Globus pallidus (tissue), 1 donor: ENCODE measurements around the gene KNG1.
"Not testable (repeated sequence)": the region's sequence is repeated elsewhere in the genome, so short reads cannot be mapped to it uniquely, and the experiment has no call there.

Experiments used
- DNase-seq: peaks from one replicate; pipeline ENCODE4 v3.0.0-alpha.2; 2015; ENCODE audit warnings: low spot score

Gene KNG1

DNA sequence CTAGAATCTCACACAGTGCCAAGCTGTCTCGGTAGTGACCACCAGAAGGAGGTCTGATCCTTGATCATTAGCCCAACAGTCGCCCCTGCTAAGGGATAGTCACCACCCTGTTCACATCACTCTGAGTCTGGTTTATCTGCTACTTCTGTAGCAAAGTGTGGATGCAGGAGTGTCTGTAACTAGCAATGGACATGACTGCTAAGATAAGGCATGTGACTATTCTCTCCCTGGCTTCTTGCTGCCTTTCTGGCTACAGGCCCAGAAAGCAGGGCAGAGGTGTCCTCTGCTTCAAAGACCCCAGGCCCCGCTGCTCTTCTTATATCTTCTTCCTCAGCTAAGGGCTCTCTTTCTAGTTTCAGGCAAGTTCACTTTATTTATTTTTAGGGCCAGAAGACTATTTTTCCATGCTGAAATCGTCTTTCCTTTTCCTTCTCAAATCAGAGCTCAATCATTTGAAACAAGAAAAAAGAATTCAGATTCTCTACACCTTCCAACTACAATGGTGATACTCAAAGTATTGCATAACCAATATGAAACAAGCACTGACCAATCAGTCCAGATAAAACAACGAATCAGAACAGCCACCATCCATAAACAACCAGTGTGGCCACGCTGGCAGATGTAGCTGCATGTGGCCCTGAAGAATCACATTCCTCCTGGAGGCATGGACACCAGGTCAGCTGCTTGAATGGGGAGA lies 8.0 kb upstream of the KNG1 start:
- no peak for DNase-seq

- DNase-seq, result not testable (repeated sequence)
Measured at GRCh38 chr3:186710694-186711093, 6.5 kb upstream of the KNG1 start.

DNA sequence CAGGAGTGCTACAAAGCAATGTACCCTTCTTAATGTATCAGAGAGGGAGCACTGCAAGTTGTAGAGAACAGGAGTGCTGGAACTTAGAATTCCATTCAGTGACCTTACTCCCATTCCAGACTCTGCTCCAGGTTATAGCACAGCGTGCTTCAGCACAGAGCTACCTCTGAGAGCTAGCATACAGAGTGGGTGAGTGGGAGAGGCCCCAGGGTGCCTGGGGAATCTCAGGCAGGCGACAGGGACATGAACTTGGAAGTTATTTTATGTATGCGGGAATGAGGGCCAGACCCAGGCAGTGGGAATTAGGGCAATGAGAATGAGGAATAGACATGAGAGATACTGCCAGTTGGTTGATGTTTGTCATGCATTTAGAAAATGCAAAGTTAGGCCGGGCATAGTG lies 3.7 kb upstream of the KNG1 start:
- DNase-seq, result no peak

GRCh38 chr3:186719945-186720739 lies 3.0 kb downstream of the KNG1 start:
- no peak for DNase-seq

GRCh38 chr3:186722457-186722856 lies 5.3 kb downstream of the KNG1 start:
- no peak for DNase-seq

GRCh38 chr3:186724911-186725310 lies 7.8 kb downstream of the KNG1 start:
- no peak for DNase-seq

- no peak for DNase-seq
Measured at GRCh38 chr3:186732169-186732766, 15.1 kb downstream of the KNG1 start.

DNA sequence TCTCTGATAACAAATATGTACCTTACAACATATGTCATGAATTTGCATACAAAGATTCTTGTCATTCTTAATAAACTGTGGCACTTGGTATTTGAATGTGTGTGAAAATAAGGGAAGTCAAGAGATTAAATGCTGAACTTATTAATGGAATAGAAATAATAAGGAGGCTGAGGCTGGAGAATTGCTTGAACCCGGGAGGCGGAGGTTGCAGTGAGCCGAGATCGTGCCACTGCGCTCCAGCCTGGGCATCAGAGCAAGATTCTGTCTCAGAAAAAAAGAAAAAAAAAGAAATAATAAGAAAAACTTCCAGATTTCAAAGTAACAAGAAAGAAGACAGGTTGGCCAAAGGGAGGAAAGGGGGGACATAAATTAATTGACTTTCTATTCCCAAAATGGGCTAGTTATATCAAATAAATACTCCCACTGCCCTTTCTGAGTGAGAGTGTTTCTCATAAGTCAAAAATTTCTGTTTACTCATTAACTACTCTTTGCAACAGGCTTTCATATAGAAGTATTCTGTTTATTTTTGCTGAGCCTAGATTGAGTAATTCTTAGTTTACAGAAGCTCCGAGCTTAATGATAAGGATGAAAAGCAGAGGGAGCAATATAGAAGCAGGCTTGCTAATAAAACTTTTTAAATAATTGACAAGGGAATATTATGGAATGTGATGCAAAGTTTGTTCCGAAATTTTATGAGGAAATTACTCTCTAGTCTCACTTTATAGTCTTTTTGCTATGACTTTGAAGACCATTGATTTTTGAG lies 25.6 kb downstream of the KNG1 start:
- no peak for DNase-seq

DNA sequence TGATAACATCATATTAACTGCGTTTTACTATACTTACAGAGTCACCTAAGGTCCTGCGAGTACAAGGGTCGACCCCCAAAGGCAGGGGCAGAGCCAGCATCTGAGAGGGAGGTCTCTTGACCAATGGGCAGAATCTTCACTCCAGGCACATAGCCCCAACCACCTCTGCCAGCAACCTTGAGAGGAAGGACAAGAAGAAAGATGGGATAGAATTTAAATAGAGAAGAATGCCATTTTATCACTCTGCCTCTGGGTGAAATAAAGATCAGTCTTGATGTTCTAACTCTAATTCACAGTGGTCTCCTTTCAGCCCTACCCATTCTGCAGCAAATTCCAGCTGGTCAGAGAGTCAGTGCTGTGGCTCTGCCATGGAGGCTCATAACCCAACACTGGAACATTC lies 26.5 kb downstream of the KNG1 start:
- DNase-seq, result no peak

- peak; percentile 17 for DNase-seq
Measured at GRCh38 chr3:186746008-186746407, 28.8 kb downstream of the KNG1 start.

DNA sequence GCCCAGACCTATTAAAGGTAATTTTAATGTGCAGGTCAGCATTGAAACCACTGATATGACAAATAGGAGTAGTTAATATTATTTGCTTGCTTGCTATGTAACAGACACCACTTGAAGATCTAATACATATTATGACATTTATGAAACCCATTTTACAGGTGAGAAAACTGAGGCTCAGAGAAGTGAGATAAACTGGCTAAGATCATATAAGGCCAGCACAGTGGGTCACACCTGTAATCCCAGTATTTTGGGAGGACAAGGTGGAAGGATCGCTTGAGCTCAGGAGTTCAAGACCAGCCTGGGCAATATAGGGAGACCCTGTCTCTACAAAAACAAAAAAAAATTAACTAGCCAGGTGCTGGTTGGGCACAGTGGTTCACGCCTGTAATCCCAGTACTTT lies 33.2 kb downstream of the KNG1 start:
- no peak for DNase-seq

DNA sequence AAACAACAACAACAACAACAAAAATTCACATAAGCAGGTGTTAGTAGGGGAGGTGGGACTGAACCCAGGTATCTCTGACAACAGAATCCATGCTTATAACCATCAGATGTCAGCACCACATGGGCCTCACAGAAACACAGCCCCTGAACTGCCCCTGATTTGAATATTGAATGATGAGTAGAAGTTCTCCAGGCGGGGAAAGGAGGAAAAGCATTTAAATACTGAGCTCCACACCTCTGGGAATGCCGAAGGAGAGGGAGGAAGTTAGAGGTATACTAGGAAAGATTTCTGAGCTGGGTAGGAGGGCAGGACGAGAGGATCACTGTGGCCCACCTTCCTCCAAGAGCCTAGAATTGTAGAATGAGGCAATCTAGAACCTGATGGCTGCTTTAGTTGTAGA lies 34.3 kb downstream of the KNG1 start:
- no peak for DNase-seq

DNA sequence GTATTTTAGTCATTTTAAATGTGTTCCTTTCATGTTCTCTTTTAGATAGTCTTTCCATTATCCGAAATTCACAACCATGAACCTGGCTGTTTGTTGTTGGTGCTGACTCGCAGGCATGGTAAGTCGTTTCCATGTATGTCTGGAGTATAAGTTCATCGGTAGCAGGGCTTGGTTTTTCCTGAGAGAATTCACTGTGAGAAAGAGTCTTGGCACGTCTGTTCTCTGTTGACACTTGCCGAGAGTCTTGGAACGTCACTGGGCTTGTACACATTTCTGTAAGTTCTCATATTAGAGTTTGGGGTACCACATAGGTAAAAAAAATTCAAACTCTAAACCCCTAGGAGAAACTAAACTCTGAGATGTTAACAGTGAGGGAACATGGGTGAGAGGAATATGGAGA lies 36.8 kb downstream of the KNG1 start:
- DNase-seq, result no peak

DNA sequence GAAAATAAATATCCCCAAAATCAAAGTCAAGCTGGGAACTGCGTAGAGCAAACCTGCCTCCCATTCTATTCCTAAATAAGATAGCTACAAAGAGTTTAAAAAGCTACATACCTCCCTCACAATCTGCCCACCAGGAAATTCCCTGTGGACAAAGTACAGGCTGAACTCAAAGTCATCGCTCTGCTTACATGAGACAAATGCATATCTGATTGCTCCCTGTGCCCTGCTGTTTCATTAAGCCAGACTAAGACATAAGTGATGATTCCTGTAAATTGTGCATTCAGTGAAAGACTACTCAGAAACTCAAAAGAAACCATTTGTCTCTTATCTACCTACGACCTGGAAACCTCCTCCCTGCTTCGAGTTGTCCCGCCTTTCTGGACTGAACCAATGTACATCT lies 37.7 kb downstream of the KNG1 start:
- no peak for DNase-seq

DNA sequence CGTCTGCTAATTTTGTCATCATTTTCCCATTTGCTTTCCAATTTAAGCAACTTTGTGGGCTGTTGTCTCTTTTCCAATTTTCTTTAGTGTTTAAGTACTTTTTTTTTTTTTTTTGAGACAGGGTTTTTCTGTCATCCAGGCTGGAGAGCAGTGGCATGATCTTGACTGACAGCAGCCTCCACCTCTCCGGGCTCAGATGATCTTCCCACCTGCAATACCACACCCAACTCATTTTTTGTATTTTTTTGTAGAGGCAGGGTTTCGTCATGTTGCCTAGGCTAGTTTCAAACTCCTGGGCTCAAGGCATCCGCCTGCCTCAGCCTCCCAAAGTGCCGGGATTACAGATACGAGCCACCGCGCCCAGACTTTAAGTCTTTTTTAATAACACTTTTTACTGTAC lies 40.1 kb downstream of the KNG1 start:
- no peak for DNase-seq

DNA sequence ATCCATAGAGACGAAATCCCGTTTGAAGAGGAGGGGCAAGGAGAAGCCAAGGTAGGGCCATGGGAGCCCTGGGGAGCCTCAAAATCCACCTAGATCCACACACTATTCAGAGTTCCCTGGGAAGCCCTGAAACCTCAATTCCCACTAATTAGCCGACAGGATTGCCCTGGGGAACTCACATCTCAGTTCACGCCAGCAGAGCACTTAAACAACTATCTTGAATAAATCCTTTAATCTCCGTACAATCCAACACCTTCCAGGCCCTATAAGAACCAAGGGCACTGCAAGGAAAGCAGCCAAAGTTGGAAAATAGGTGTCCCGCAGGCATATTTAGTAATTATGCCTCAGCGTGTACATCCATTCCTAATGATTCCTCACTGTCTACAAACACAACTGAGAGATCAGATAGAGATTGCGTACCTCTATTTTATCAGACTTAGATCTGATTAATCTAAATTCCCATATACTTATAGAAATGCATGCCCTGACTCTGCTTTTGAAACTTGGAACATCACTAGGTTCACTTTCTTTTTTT lies 40.6 kb downstream of the KNG1 start:
- DNase-seq, result no peak

GRCh38 chr3:186759231-186759930 lies 42.2 kb downstream of the KNG1 start:
- DNase-seq, result no peak

DNA sequence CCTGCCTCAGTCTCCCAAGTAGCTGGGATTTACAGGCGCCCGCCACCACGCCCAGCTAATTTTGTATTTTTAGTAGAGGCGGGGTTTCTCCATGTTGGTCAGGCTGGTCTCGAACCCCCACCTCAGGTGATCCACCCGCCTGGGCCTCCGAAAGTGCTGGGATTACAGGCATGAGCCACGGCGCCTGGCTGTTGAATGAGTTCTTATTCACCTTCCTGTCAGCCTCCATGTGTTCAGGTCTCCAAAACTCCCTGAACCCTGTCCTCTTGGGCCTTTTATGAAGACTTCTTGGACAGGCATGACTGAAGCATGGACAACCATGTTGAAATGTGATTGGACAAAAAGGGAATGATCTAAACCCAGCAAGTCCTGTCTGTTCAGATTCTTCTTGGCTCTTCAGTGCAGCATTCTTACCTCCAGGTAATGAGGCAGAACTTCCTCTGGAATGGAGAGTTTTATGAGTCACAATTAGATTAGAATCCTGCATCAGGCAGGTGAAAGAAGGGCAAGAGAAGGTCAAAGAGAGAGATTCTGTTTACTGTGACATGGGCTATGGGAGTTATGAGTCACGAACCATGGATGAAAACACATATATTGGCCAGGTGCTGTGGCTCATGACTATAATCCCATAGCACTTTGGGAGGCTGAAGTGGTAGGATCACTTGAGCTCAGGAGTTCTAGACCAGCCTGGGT lies 43.1 kb downstream of the KNG1 start:
- DNase-seq, result no peak

GRCh38 chr3:186760897-186761447 lies 43.8 kb downstream of the KNG1 start:
- no peak for DNase-seq

- no peak for DNase-seq
Measured at GRCh38 chr3:186772281-186772694, 55.1 kb downstream of the KNG1 start.
